Kidney epithelial cell (primary cell): ENCODE data around the gene CHRNB4. TPM values are rescaled to one million over a fixed set of nuclear protein-coding genes. Genes with fewer than 3 reads are reported as not detected.

Source experiments
- DNase-seq: peaks from one replicate; pipeline ENCODE4 v3.0.0-alpha.2; 2010; ENCODE audit warnings: low read depth
- H3K27me3 ChIP-seq: 2 replicates; pipeline ENCODE4 v1.6.0; 2011; ENCODE audit warnings: low read length; ENCODE audit not compliant: control insufficient read depth, insufficient read depth
- H3K36me3 ChIP-seq: 2 replicates; pipeline ENCODE4 v1.5.1; 2011; ENCODE audit warnings: low read length; ENCODE audit not compliant: control insufficient read depth, insufficient read depth
- H3K4me3 ChIP-seq: 2 replicates; pipeline ENCODE4 v1.5.1; 2011; ENCODE audit warnings: low read depth, mild to moderate bottlenecking, control low read depth, low read length
- CTCF ChIP-seq: IDR thresholded peaks from 2 replicates; pipeline ENCODE4 v1.5.1; 2011; ENCODE audit warnings: mild to moderate bottlenecking, moderate library complexity, low read length, control low read depth, inconsistent platforms; ENCODE audit not compliant: insufficient read depth, poor library complexity, severe bottlenecking
- total RNA-seq: library from RNA; depleted of rRNA; stranded (reverse); fragments of >200 nt; gene quantifications from 2 replicates; pipeline ENCODE4 v1.2.3, GENCODE V29; 2015

The CHRNB4 gene
- total RNA-seq, 1 donor from 2014 or later: 1.8 TPM

- Histone ChIP-seq H3K36me3 (no peaks in the 10 kb centered on the region), H3K27me3 (no peaks in the 10 kb centered on the region), H3K4me3 (no peak overlapping the region)
- DNase-seq: no peak
- TF ChIP-seq CTCF: no peak
Measured at GRCh38 chr15:78672285-78673014, 31.4 kb upstream of the CHRNB4 start.

GRCh38 chr15:78671626-78672211, 30.7 kb upstream of the CHRNB4 start:
- no peak overlapping the region for H3K4me3 ChIP-seq
- TF ChIP-seq CTCF: no peak
- no peaks in the 10 kb centered on the region for H3K27me3 ChIP-seq
- no peaks in the 10 kb centered on the region for H3K36me3 ChIP-seq
- DNase-seq: no peak

- no peak for DNase-seq
- Histone ChIP-seq H3K36me3 (no peaks in the 10 kb centered on the region), H3K27me3 (no peaks in the 10 kb centered on the region), H3K4me3 (no peak overlapping the region)
- TF ChIP-seq CTCF: no peak
Measured at GRCh38 chr15:78668987-78669386, 28.0 kb upstream of the CHRNB4 start.

- no peak for DNase-seq
- H3K4me3 ChIP-seq: no peak overlapping the region
- no peak for TF ChIP-seq CTCF
- no peaks in the 10 kb centered on the region for H3K36me3 ChIP-seq
- H3K27me3 ChIP-seq: no peaks in the 10 kb centered on the region
Measured at GRCh38 chr15:78667578-78668236, 26.7 kb upstream of the CHRNB4 start.

GRCh38 chr15:78666010-78666409, 25.0 kb upstream of the CHRNB4 start:
- Histone ChIP-seq H3K4me3 (no peak overlapping the region), H3K27me3 (no peaks in the 10 kb centered on the region), H3K36me3 (no peaks in the 10 kb centered on the region)
- TF ChIP-seq CTCF: no peak
- DNase-seq: no peak
